ENCODE data around the gene MRPS27.

Gene MRPS27

DNA sequence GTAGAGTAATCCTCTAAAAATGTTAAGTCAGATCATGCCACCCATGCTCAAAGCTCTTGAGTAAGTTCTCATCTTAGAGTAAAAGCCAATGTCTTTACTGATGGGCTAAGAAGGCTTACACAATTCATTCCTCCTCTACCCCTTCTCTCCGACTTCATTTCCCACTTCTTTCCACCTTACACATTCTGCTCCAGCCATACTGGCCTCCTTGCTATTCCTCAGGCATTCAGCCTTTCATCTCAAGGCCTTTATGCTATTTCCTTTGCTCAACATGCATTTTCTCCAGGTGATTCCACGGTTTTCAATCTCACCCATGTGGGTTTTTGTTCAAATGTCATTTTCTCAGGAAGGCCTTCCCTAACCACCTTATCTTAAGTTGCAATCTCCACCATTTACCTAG lies 107.9 kb downstream of the MRPS27 start:
- no peak for DNase-seq (ENCODE audit: low spot score)
- ATAC-seq (ENCODE audit: low read depth): no peak

DNA sequence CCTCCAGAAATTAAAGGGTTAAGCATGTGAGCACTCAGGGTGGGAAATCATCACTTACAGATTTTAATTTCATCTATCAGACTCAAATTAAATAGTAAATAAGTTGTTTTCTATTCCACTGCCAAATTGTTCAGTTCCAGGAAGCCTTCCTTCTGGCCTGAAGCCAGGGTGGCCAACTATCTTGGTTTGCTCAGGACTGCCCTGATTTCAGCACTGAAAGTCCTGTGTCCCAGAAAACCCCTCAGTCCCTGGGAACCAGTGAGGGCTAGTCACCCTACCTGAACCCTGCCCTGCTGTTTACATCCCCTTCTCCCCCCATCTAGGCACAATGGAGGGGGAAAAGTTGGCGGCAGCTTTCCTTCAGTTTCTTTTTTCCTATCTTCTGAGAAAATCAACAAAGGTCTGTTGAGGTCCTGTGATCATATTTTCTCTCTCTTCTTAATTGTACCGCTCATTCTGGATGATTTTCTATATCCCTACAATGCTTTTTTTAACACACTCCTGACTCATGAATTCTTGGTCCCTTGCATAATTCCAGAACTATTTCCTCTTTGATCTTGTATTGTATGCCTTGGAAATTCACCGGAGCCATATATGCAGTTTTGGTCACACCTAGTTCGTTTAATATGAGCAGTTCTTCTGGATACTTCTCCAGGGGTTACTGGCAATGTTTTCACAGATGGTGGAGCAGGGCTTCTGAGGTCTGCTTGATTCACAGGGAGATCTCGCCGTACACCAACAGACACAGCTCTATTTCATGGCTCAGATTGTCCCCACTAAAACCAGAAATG lies 109.0 kb downstream of the MRPS27 start:
- ATAC-seq (ENCODE audit: low read depth): peak; percentile 75
- no peaks in the 10 kb centered on the region for H3K9me3 ChIP-seq (ENCODE audit: severe bottlenecking)
- peaks cover 31% of the 10 kb centered on the region for H3K4me1 ChIP-seq (ENCODE audit: insufficient read depth, poor library complexity, severe bottlenecking)
- H3K27me3 ChIP-seq (ENCODE audit: insufficient read depth, poor library complexity, severe bottlenecking): no peaks in the 10 kb centered on the region
- no peak for DNase-seq (ENCODE audit: low spot score)
- no peak overlapping the region for H3K4me3 ChIP-seq (ENCODE audit: severe bottlenecking)
- peak overlapping the region; percentile 88 for H3K27ac ChIP-seq (ENCODE audit: poor library complexity, severe bottlenecking)
- peaks cover 16% of the 10 kb centered on the region for H3K36me3 ChIP-seq (ENCODE audit: low read depth)
- TF ChIP-seq, protein P1, sequence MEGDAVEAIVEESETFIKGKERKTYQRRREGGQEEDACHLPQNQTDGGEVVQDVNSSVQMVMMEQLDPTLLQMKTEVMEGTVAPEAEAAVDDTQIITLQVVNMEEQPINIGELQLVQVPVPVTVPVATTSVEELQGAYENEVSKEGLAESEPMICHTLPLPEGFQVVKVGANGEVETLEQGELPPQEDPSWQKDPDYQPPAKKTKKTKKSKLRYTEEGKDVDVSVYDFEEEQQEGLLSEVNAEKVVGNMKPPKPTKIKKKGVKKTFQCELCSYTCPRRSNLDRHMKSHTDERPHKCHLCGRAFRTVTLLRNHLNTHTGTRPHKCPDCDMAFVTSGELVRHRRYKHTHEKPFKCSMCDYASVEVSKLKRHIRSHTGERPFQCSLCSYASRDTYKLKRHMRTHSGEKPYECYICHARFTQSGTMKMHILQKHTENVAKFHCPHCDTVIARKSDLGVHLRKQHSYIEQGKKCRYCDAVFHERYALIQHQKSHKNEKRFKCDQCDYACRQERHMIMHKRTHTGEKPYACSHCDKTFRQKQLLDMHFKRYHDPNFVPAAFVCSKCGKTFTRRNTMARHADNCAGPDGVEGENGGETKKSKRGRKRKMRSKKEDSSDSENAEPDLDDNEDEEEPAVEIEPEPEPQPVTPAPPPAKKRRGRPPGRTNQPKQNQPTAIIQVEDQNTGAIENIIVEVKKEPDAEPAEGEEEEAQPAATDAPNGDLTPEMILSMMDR (IDR thresholded peaks at IDR 0.05; ENCODE audit: poor library complexity, severe bottlenecking): no peak

More for the DNA sequence above, 107.9 kb downstream of the MRPS27 start:
- TF ChIP-seq, protein P1 (IDR thresholded peaks at IDR 0.05; ENCODE audit: poor library complexity, severe bottlenecking): no peak
- Histone ChIP-seq H3K9me3 (ENCODE audit: severe bottlenecking) (no peaks in the 10 kb centered on the region), H3K4me1 (ENCODE audit: insufficient read depth, poor library complexity, severe bottlenecking) (peaks cover 31% of the 10 kb centered on the region), H3K27ac (ENCODE audit: poor library complexity, severe bottlenecking) (peak overlapping the region; percentile 88), H3K4me3 (ENCODE audit: severe bottlenecking) (no peak overlapping the region), H3K36me3 (ENCODE audit: low read depth) (peaks cover 5% of the 10 kb centered on the region; the same call in 1 of the 2 replicates), H3K27me3 (ENCODE audit: insufficient read depth, poor library complexity, severe bottlenecking) (no peaks in the 10 kb centered on the region)

DNA sequence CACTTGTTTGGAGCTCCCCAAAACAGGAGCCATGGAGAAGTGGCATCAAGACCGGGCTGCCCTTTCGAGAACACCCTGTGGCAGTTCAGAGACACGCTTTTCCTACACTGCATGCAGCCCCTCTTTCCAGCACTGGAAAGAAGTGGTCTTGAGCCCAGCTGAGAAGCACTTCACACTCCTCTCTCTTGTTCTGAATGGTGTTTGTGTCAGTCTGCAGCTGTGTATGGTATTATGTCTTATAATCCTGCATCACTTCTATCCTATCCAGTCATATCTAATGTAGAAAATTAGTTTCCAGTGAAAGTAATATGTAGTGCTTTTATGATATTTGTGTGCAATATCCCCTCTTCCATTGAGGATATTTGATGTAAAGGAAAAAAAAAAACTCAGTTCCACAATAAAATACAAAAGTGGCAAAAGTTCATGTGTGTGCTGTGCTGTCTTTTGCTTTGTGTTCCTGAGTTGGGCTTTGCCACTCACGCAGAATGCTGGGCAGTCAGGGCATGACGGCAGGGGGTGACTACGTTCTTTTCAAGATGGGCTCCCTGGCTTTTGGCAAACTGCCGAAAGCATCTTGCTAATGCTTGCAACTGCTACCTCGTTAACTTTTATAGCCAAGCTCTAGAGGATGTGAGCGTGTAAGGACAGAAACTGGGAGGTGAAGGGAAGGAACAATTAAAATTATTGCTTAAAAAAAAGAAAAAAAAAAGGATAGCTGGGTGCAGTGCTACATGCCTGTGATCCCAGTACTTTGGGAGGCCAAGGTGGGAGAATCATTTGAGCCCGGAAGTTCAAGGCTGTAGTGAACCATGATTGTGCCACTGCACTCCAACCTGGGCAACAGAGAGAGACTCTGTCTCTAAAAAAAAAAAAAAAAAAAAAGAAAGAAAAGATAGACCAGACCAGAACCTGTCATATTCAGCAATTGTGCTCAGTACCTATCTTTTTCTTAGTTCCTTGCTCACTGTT lies 110.6 kb downstream of the MRPS27 start:
- Histone ChIP-seq H3K27me3 (ENCODE audit: insufficient read depth, poor library complexity, severe bottlenecking) (no peaks in the 10 kb centered on the region), H3K9me3 (ENCODE audit: severe bottlenecking) (no peaks in the 10 kb centered on the region), H3K4me1 (ENCODE audit: insufficient read depth, poor library complexity, severe bottlenecking) (peaks cover 31% of the 10 kb centered on the region), H3K4me3 (ENCODE audit: severe bottlenecking) (no peak overlapping the region), H3K27ac (ENCODE audit: poor library complexity, severe bottlenecking) (peak overlapping the region; percentile 88), H3K36me3 (ENCODE audit: low read depth) (peaks cover 29% of the 10 kb centered on the region)
- ATAC-seq (ENCODE audit: low read depth) (peak; percentile 72), DNase-seq (ENCODE audit: low spot score) (peak; percentile 86)
- TF ChIP-seq, protein P1 (IDR thresholded peaks at IDR 0.05; ENCODE audit: poor library complexity, severe bottlenecking): peak; percentile 38

DNA sequence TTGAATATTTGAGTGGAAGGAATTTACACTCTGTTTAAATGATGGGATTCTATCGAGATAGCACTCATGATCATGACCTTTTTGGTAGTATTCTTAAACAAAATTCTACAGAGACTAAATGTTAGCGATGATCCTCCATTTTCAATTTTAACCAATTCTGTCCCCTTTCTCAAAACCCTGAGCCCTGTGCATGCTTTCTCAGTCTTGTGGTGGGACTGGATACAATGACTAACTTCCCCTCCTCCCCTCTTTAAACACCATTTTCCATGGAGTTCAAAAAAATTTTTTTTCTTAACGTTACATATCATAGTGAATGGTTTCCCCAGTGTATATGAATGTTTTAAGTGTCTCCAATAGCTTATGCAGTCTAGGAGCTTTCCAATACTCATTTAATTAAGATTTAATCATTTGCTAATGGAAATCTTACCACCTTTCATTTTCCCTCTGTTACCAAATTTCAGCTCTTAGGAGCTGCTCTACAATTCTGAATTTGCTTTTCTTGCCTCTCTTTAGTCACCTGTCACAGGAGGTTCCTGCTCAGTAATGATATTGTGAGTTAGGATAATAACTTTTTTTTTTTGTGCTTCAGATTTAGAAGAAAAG lies 111.6 kb downstream of the MRPS27 start:
- ATAC-seq (ENCODE audit: low read depth): no peak

More for the DNA sequence above, 111.6 kb downstream of the MRPS27 start:
- peaks cover 39% of the 10 kb centered on the region for H3K36me3 ChIP-seq (ENCODE audit: low read depth)
- H3K4me3 ChIP-seq (ENCODE audit: severe bottlenecking): no peak overlapping the region
- TF ChIP-seq, protein P1 (IDR thresholded peaks at IDR 0.05; ENCODE audit: poor library complexity, severe bottlenecking): no peak
- peak overlapping the region; percentile 88 for H3K27ac ChIP-seq (ENCODE audit: poor library complexity, severe bottlenecking)
- H3K27me3 ChIP-seq (ENCODE audit: insufficient read depth, poor library complexity, severe bottlenecking): no peaks in the 10 kb centered on the region
- no peak for DNase-seq (ENCODE audit: low spot score)
- no peaks in the 10 kb centered on the region for H3K9me3 ChIP-seq (ENCODE audit: severe bottlenecking)
- peaks cover 31% of the 10 kb centered on the region for H3K4me1 ChIP-seq (ENCODE audit: insufficient read depth, poor library complexity, severe bottlenecking)
